HG03060 (cell line): ENCODE measurements around the gene A1BG.

ENCODE experiments used
- ATAC-seq: cut with Tn5 transposase; IDR thresholded peaks from one replicate; pipeline ENCODE4 v1.9.1; 2021; ENCODE audit warnings: low read depth, moderate number of reproducible peaks; ENCODE audit not compliant: unreplicated experiment

The A1BG gene, protein sequence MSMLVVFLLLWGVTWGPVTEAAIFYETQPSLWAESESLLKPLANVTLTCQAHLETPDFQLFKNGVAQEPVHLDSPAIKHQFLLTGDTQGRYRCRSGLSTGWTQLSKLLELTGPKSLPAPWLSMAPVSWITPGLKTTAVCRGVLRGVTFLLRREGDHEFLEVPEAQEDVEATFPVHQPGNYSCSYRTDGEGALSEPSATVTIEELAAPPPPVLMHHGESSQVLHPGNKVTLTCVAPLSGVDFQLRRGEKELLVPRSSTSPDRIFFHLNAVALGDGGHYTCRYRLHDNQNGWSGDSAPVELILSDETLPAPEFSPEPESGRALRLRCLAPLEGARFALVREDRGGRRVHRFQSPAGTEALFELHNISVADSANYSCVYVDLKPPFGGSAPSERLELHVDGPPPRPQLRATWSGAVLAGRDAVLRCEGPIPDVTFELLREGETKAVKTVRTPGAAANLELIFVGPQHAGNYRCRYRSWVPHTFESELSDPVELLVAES

DNA sequence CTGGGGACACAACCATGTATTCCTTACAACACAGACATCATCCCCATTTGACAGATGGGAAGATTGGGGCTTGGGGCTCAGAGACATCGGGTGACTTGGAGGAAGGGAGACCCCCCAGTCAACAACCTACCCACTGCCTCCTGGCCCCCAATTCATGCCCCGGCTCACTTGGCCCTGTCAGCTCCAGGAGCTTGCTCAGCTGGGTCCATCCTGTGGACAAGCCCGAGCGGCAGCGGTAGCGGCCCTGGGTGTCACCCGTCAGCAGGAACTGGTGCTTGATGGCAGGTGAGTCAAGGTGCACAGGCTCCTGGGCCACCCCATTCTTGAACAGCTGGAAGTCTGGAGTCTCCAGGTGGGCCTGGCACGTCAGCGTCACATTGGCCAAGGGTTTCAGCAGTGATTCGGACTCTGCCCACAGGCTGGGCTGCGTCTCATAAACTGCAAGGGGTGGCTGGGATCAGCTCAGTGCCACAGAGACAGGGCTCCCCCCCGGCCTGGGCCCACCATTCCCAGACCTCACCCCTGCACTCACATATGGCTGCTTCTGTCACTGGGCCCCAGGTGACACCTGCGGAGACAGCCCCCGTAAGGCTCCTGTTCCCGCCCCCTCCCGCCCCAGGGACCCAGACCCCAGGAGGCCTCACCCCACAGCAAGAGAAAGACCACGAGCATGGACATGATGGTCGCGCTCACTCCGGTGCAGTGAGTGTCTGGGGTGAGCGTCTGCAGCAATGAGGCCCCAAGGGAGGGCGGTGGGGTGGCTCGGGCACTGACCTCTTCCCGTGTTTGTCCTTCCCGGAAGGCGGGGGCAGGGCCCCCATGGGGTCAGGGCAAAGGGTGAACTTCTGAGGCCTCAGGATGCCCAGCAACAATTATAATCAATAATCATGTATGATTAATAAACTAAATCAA is at the start of gene A1BG:
A1BG (minus strand) TSS at position 733 of the 912 bp plus-strand sequence; CDS start at position 678, 55 bp downstream.
- ATAC-seq, result no peak

DNA sequence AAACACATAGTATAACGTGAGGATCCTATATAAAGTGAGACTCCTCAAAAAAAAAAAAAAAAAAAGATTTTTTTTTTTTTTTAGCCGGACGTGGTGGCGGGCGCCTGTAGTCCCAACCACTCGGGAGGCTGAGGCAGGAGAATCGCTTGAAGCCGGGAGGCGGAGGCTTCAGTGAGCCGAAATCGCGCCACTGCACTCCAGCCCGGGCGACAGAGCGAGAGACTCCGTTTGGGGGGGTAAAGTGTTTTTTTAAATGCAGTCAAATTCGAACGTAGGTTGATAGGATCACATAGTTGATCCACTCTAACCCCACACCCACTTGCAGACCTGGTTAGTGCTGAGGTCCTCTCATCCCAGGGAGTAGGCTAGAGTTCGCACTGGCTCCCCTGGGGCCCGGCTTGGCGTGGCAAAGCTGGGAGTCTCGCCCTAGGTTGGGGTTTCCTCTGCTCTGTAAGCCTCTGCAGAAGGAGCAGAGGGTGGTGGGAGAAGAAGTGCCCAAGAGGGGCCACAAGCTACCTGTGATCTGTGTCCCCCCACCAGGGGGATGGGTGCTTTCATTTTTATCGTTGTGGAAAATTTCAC is 48.6 kb upstream of the A1BG start:
- no peak for ATAC-seq

DNA sequence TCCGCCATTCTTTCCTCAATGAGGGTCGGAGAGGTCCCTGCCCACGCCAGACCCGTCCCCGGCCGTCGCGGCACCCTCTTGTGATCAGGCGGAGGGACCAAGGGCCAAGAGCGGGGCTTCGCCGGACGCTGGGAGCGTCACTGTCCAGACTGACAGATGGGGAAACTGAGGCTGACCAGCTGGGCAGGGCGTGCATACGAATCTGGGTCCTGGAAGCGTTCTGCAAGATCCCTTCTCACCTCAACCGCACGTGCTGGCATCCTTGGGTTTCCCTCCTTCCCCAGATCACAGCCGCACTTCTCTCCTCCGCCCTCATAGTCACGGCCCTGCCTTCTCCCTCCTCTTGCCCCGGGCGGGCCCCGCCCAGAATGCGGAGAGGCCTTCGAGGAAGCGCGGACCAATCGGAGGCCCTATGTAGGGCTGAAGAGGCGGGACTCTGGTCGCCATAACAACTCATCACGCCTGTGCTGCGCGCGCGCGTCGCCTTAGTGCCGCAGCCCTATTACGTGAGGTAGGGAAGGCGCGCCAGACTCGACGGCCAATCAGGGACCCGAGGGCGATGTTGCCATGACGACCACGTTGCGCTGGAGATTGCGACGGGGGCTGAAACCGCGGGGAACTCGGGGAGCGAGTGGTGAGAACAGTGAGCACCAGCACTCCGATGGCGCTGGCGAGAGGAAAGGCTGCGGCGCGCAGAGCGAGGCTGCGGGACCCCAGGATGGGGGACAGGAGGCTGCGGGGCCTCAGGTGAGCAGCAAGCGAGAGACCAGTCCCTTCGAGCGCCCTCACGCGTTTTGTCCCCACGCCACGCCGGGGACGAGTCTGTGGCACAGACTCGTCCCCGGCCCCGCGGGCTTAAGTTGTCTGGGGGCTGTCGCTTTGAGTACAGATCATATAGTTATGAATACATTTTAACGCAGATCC is 47.9 kb upstream of the A1BG start:
- peak; percentile 92 for ATAC-seq

DNA sequence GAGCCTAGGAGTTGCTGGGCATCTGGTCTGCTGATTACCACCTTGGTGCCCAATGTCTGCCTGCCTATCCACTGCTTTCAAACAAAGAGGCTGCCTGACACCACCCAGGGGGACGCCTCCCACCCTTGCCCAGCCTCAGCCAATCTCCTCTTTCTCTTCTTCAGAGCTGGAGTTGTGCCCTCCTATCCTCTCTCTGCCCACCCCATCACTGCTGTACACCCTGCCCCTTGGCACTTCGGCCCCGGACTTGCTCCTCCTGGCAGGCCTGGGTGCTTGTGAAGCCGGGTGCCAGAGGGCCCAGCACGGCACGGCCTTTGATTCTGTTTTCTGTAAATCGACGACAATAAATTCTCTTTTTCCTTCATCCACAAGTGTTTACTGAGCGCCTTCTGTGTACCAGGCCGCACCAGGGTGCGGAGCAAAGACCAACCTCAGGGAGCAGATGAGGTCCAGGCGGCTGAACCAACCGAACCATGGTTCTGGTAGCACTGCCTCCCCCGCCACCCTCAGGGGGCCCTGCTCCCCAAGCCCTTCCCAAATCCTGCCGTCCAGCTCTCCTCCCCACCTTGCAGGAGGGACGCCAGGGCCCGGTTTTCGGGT is 47.1 kb upstream of the A1BG start:
- no peak for ATAC-seq

DNA sequence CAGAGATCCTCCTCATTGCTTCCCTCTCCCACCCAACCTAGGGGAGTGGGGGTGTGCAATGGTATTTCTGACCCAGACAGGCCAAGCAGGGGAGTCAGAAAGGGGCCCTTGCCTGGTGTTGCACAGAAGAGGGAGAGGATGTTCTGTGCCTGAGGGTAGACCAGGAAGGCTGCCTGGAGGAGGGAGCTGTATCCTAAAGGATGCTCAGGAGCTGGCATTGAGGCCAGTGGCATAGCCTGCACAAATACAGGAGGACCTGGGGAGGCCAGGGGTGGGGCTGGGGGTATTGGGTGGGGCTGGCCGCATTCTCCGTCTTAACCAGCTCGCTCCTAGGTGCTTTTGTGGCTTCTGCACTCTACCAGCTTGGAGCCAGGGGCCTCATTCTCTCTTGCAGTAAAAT is 46.6 kb upstream of the A1BG start:
- ATAC-seq, result no peak

DNA sequence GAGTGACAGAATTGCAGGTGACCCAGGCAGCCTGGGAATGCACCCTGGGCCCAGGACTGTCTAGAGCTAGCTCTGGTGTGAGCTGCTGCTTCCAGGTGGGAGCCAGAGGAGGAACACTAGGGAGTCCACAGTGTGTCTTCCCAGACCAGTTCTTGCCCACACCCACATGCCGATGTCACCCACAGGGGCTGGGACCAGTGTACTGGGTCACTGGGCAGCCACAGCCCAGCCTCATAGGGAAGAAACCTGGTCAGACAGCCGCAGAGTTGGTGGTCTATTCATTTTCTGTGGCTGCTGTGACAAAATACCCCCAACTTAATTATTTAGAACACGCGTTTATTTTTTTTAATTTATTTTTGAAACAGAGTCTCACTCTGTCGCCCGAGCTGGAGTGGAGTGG is 45.3 kb upstream of the A1BG start:
- ATAC-seq, result no peak

DNA sequence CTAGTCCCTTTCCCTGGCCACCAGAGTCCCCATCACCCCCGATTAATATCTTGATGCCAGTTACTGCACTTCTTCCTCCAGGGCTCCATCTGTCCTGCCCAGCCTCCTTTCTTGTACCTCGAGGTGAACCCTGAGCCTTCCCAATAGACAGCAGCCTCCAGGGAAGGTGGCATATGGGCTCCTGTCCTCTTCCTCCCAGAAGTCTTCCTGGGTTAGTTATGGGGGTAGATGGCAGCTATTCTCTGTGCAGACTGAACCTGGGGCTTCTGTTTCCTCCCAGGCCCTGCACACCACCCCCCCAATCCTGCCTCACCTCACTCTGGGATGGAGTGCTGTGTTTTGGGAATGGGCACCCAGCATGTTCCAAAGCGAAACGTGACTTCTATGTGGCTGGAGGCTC is 44.8 kb upstream of the A1BG start:
- ATAC-seq, result no peak

DNA sequence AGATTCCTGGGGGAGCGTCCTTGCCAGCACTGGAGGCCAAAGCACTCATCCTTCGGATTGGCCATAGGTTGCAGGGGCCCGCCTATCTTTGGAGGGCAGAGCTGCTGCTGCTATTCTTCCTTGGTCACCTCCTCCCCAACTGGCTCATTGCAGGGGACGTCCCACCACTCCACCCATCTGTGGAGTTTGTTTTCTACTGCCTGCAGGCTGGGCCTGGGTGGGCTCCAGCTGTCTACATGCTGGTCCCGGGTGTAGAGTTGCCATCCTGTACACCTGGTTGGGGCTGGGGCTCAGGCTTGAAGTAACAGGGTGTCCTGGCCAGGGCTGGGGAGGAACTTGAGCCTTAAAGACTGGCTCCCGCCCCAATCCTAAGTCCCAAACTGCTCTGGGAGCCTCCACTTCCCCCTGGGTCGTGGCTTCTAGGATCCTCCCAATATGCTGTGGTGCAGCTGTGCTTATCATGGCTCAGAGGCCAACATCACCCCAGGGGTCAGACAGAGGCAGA is 44.3 kb upstream of the A1BG start:
- ATAC-seq, result no peak

DNA sequence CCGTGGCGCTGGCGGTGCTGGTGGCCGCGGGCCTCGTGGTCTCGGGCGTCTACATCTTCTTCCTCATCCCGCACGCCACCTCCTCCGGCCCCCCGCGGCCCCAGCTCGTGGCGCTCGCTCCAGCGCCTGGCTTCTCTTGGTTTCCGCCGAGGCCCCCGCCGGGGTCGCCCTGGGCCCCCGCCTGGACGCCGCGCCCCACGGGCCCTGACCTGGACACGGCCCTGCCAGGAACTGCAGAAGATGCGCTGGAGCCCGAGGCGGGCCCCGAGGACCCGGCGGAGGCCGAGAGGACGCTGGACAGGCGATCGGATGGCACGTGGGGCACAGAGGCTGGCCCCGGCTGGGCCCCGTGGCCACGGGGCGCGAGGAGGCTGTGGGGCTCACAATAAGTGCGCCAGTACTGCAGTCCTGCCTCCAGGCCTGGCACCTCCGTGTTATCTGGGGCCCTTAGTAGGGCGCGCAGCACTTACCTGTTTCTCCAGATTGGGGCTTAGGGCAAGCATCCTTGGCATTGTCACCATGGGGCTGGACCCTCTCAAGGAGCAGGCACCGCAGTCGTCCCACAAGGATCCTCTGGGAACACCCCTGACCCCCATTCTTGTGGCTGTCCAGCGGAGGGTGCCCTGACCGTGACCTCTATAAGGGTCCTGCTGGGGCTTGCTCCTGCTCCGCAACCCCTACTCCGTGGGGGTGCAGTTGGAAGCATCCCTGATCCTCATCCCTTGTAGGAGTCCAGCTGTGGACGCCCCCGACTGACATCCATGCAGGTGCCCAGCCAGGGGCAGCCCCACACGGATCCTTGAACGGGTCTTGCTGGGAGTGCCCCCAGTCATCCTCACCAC is 43.6 kb upstream of the A1BG start:
- ATAC-seq, result no peak

DNA sequence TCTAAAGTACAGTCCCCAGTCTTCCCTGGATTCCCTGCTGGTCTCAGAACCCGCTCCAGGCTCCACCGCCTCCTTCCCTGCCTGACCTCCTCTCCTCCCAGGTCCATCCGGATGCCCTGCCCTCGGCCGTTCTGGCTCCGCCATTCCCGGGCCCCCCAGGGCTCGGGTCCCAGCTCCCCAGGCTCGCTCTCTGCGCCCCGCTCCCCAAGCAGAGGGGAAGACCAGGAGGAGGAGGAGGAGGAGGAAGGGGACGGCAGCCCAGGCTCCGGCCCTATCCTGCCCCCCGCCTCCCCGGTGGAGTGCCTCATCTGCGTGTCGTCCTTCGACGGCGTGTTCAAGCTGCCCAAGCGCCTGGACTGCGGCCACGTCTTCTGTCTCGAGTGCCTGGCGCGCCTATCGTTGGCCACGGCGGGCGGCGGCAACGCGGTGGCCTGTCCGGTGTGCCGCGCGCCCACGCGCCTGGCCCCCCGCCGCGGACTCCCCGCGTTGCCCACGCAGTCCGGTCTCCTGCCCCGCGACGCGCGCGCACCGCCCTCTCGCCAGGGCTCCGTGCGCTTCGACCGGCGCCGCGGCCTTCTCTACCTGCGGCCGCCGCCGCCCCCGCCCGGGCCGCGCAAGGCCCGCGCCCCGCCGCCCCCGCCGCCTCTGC is 42.8 kb upstream of the A1BG start:
- ATAC-seq, result no peak

DNA sequence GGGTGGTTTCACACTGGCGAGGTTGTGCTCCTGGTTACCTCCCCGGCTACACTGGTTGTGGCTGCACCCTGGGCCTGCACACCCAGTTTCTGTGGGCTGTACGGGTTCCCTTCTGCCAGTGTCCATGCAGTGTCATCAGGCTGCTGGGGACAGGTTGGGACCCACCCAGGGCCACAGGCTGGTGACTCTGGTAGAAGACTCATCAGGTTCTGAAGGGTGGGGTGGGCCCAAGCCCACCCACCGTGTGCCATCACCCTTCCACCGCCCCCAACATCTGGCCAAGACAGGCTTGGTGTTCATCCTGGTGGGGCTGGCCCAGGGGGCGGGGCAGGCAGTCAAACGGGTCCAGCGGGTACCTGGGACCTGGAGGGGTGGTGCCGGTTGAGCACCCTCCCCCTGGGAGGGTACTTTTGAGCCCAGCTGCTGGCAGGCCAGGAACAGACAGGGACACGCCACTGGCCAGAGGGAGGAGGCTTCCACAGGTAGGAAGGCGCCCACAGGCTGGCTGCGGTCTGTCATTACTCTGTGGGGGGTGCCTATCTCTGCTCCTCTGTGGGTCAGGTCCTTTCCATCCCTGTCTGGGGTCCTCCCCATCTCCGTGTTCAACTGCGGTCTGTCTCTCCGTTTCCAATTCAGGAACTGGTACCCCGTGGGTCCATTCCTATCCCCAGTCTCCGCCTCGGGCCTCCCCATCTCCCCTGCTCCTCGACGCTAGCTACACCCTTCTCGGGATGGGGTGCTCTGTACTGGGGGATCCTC is 42.1 kb upstream of the A1BG start, which contains the start of gene RNF225:
RNF225 (plus strand) TSS at position 437 of the 759 bp plus-strand sequence. CDS start 434 bp downstream, outside the sequence.
- ATAC-seq, result no peak

DNA sequence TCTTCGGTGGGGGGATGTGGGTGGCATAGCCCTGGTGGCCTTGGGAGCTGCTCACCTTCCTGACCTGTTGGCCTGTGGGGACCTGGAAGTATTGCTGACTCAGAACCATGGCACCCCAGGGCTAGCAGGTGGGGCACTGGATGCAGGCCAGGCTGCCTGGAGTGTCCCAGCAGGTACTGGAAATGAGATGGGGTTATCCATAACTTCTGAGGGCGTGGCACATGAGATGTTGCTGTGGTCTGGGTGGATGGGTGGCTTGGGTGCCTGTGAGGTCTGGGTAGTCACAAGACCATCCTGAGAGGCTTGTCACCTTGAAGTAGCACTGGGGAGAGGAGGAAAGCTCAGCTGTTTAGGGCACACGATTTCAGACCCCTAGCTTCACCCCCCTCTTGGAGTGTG is 41.5 kb upstream of the A1BG start:
- no peak for ATAC-seq

DNA sequence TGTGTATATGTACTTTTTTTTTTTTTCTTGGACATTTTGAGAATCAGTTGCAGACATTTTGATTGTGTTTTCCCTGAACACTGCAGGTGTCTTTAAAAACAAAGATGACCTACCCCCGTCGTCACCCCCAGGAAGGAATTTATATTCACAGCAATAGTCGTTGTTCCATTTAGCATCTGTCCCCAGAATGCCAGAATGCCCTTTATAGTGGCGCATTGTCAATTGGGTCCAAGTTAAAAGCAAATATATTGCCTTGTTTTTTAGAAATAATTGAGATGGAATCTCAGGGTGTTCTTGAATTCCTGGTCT is 40.4 kb upstream of the A1BG start:
- no peak for ATAC-seq

DNA sequence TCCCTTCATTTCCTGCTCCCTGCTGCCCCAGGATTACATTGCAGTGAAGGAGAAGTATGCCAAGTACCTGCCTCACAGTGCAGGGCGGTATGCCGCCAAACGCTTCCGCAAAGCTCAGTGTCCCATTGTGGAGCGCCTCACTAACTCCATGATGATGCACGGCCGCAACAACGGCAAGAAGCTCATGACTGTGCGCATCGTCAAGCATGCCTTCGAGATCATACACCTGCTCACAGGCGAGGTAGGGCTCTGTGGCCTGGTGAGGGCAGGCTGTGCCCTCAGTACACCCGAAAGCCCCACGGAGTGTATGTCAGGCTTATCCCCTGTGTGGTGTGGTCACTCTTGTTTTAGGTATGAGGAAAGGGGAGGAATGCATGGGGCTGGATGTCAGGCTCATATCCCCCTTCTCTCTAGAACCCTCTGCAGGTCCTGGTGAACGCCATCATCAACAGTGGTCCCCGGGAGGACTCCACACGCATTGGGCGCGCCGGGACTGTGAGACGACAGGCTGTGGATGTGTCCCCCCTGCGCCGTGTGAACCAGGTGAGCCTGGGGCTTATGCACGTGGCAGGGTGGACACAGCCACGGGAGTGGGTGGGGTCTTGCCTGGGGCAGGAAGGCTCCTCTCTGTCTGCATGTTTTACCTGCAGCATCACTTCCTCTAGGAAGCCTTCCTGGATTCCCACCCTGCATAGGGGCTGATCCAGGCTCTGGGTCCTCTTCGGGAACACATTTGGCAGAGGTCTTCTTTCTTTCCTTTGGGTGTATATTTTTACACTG is 39.8 kb upstream of the A1BG start:
- no peak for ATAC-seq

DNA sequence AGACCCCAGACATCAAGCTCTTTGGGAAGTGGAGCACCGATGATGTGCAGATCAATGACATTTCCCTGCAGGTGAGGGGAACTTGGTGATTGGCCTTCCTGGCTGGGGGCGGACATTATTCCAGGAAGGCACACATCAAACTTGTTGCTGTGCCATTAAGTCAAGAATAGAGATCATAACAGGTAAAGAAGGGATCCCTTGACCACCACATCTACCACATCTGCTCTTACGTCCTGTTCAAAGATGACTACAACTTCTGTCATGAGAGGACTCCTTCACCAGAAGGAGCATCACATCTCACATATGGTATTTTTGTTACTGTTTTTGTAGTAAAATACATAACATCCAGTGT is 34.9 kb upstream of the A1BG start:
- ATAC-seq, result no peak

DNA sequence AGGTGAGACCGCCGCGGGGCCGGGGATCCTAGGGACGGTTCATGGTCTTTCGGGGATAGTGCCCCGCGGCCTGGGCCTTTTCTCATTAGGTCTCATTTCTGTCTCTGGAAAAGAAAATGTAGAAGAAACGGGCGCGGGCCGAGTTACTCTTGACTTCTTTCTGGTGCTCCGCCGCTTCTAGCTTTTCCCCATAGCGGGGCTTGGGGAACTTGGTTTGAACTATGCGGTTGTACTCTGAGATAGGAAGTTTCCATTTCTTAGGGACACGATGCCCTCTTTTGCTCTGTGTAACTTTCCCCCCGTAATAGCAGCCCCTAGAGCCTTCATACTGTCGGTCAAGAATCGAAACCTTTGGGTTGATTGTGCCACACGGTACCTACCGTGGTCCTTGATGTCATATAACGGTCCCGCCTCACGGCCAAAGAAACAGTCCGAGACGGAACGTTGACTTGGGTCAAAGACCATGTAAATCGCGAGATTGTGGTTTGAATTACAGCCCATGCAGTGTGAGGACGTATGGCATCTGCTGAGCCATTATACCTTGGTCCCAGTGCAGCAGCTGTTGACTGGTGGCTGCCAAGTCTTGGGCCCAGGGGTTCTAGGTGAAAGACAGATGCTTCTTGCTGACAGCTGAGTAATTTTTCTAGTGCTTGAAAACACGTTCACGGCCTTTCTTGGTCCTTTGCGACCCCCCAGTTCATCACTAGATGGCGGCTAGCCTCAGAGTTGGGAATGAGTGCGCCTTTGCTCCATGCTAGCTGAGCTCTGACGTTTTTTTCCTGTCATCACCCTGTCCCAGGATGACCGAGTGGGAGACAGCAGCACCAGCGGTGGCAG is 34.3 kb upstream of the A1BG start:
- ATAC-seq, result no peak
